Measurements from ENCODE around the gene MVK.
"Not testable (repeated sequence)": the region's sequence is repeated elsewhere in the genome, so short reads cannot be mapped to it uniquely, and the experiment has no call there.

The MVK gene

DNA sequence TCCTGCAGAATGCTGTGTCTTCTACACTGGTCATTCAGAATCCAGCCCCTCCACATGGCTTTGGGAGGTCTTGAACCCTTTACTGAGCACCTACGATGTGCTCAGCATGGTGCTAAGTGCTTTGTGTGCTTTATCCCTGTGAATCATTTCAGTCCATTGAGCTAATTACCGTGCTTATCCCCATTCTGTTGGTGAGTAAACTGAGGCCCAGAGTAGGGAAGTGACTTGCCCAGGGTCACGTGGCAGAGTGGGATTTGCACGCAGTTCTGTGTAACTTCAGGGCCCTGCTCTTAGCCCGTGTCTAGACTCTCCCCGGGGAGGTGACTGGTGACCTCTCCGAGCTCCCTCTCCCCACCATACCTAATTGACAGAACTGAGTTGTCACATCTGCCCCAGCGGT lies 27.4 kb downstream of the MVK start:
- no peaks in the 10 kb centered on the region for H3K79me2 ChIP-seq (ENCODE audit: insufficient read depth, low read length)
- no peak overlapping the region for H3K4me3 ChIP-seq (ENCODE audit: low read depth, low read length, poor library complexity, severe bottlenecking)
- no peaks in the 10 kb centered on the region for H3K9me3 ChIP-seq (ENCODE audit: low read length)
- H3F3A ChIP-seq (ENCODE audit: insufficient read depth, low read length), result no peaks in the 10 kb centered on the region
- no peak overlapping the region for H3K27ac ChIP-seq (ENCODE audit: low read depth, low read length, poor library complexity, severe bottlenecking)
- no peaks in the 10 kb centered on the region for H3K4me1 ChIP-seq (ENCODE audit: insufficient read depth, low read length, severe bottlenecking)
- H2AFZ ChIP-seq (ENCODE audit: low read length), result no peak overlapping the region
- H3K36me3 ChIP-seq (ENCODE audit: insufficient read depth, low read length), result no peaks in the 10 kb centered on the region
- no peak overlapping the region for H3K9ac ChIP-seq (ENCODE audit: low read length)
- no peaks in the 10 kb centered on the region for H3K9me2 ChIP-seq (ENCODE audit: low read depth, low read length)
- TF ChIP-seq EZH2 (IDR thresholded peaks at IDR 0.05; ENCODE audit: borderline replicate concordance, low read length), result no peak
- no peak for TF ChIP-seq CTCF (IDR thresholded peaks at IDR 0.05; ENCODE audit: low read length)
- no peaks in the 10 kb centered on the region for H3K27me3 ChIP-seq (ENCODE audit: insufficient read depth, low read length)
- no peaks in the 10 kb centered on the region for H4K20me1 ChIP-seq (ENCODE audit: insufficient read depth, low read length)
- no peak overlapping the region for H3K4me2 ChIP-seq (ENCODE audit: low read length)

- H3K4me2 ChIP-seq (ENCODE audit: low read length), result no peak overlapping the region
- H3K9me2 ChIP-seq (ENCODE audit: low read depth, low read length), result no peaks in the 10 kb centered on the region
- no peak overlapping the region for H3K4me3 ChIP-seq (ENCODE audit: low read depth, low read length, poor library complexity, severe bottlenecking)
- no peaks in the 10 kb centered on the region for H3K9me3 ChIP-seq (ENCODE audit: low read length)
- H3K27me3 ChIP-seq (ENCODE audit: insufficient read depth, low read length), result no peaks in the 10 kb centered on the region
- no peak overlapping the region for H3K9ac ChIP-seq (ENCODE audit: low read length)
- H3K27ac ChIP-seq (ENCODE audit: low read depth, low read length, poor library complexity, severe bottlenecking), result no peak overlapping the region
- no peaks in the 10 kb centered on the region for H4K20me1 ChIP-seq (ENCODE audit: insufficient read depth, low read length)
- no peaks in the 10 kb centered on the region for H3K4me1 ChIP-seq (ENCODE audit: insufficient read depth, low read length, severe bottlenecking)
- no peaks in the 10 kb centered on the region for H3F3A ChIP-seq (ENCODE audit: insufficient read depth, low read length)
- H3K36me3 ChIP-seq (ENCODE audit: insufficient read depth, low read length), result no peaks in the 10 kb centered on the region
- no peak overlapping the region for H2AFZ ChIP-seq (ENCODE audit: low read length)
- no peaks in the 10 kb centered on the region for H3K79me2 ChIP-seq (ENCODE audit: insufficient read depth, low read length)
- no peak for TF ChIP-seq EZH2 (IDR thresholded peaks at IDR 0.05; ENCODE audit: borderline replicate concordance, low read length)
- TF ChIP-seq CTCF (IDR thresholded peaks at IDR 0.05; ENCODE audit: low read length), result no peak
Observed at GRCh38 chr12:109601557-109601956, 28.0 kb downstream of the MVK start.

DNA sequence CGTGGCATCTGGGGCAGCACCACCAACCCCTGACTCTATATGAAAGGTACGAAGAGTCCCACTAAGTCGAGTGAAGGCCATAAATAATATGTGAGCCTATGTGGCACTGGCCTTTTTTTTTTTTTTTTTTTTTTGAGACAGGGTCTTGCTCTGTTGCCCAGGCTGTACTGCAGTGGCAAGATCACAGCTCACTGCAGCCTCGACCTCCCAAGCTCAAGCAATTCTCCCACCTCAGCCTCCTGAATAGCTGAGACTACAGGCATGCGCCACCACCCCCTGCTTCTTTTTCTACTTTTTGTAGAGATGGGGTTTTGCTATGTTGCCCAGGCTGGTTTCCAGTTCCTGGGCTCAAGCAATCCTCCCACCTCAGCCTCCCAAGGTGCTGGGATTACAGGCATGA lies 28.5 kb downstream of the MVK start:
- H3K79me2 ChIP-seq (ENCODE audit: insufficient read depth, low read length); H3K9me2 ChIP-seq (ENCODE audit: low read depth, low read length); H2AFZ ChIP-seq (ENCODE audit: low read length); H3K9me3 ChIP-seq (ENCODE audit: low read length); H3K4me2 ChIP-seq (ENCODE audit: low read length); H3K27me3 ChIP-seq (ENCODE audit: insufficient read depth, low read length); H3K27ac ChIP-seq (ENCODE audit: low read depth, low read length, poor library complexity, severe bottlenecking); H3F3A ChIP-seq (ENCODE audit: insufficient read depth, low read length); H3K9ac ChIP-seq (ENCODE audit: low read length); H3K36me3 ChIP-seq (ENCODE audit: insufficient read depth, low read length); H3K4me3 ChIP-seq (ENCODE audit: low read depth, low read length, poor library complexity, severe bottlenecking); H3K4me1 ChIP-seq (ENCODE audit: insufficient read depth, low read length, severe bottlenecking); H4K20me1 ChIP-seq (ENCODE audit: insufficient read depth, low read length): not testable (repeated sequence)

DNA sequence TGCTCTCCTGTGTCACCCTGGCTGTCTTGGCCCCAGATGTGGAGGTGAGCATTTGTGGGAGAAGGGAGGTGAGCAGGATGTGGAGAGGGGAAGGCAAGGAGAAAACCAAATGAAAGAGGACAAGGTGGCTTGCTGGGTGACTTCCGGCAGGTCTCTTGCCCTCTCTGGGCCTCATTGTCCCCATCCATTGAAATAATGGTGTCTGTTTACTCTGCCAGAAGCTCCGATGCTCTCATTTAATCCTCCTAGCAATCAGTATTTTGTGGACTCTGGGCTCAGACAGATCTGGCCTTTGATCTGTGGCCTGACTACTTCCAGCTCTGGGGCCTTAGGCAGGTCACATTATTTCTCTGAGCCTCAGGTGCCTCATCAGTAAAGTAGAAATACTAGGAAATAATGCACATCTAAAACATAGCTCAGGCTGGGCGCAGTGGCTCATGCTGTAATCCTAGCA lies 30.6 kb downstream of the MVK start:
- no peaks in the 10 kb centered on the region for H3K9me3 ChIP-seq (ENCODE audit: low read length)
- no peaks in the 10 kb centered on the region for H4K20me1 ChIP-seq (ENCODE audit: insufficient read depth, low read length)
- H3F3A ChIP-seq (ENCODE audit: insufficient read depth, low read length), result no peaks in the 10 kb centered on the region
- no peaks in the 10 kb centered on the region for H3K79me2 ChIP-seq (ENCODE audit: insufficient read depth, low read length)
- no peak overlapping the region for H3K4me3 ChIP-seq (ENCODE audit: low read depth, low read length, poor library complexity, severe bottlenecking)
- no peaks in the 10 kb centered on the region for H3K4me1 ChIP-seq (ENCODE audit: insufficient read depth, low read length, severe bottlenecking)
- H3K9me2 ChIP-seq (ENCODE audit: low read depth, low read length), result no peaks in the 10 kb centered on the region
- H2AFZ ChIP-seq (ENCODE audit: low read length), result no peak overlapping the region
- no peak for TF ChIP-seq CTCF (IDR thresholded peaks at IDR 0.05; ENCODE audit: low read length)
- no peak for TF ChIP-seq EZH2 (IDR thresholded peaks at IDR 0.05; ENCODE audit: borderline replicate concordance, low read length)
- no peak overlapping the region for H3K4me2 ChIP-seq (ENCODE audit: low read length)
- H3K36me3 ChIP-seq (ENCODE audit: insufficient read depth, low read length), result no peaks in the 10 kb centered on the region
- H3K27ac ChIP-seq (ENCODE audit: low read depth, low read length, poor library complexity, severe bottlenecking), result no peak overlapping the region
- no peaks in the 10 kb centered on the region for H3K27me3 ChIP-seq (ENCODE audit: insufficient read depth, low read length)
- no peak overlapping the region for H3K9ac ChIP-seq (ENCODE audit: low read length)

Measured in OCI-LY1 (cell line).